Neural progenitor cell (in vitro differentiated cells): ENCODE results near the gene KCNIP1. TPM values are rescaled to one million over a fixed set of nuclear protein-coding genes. Genes with fewer than 3 reads are reported as not detected.

Experiments used
- DNase-seq: peaks from one replicate; pipeline ENCODE4 v3.0.0-alpha.2; 2016; ENCODE audit warnings: low spot score
- H2AFZ ChIP-seq: fragments of 200-600 bp; sonication (generic); replicated peaks from 2 replicates; pipeline ENCODE4 v1.6.1; 2016; ENCODE audit warnings: antibody characterized with exemption
- H3F3A ChIP-seq: fragments of 200-600 bp; sonication (generic); 2 replicates; pipeline ENCODE4 v1.6.1; 2016; ENCODE audit warnings: antibody characterized with exemption, low read depth
- H3K27ac ChIP-seq: fragments of 200-600 bp; sonication (generic); 2 replicates; pipeline ENCODE4 v1.5.1; 2016; ENCODE audit warnings: mild to moderate bottlenecking
- H3K27me3 ChIP-seq: fragments of 200-600 bp; sonication (generic); 2 replicates; pipeline ENCODE4 v1.6.1; 2016; ENCODE audit warnings: mild to moderate bottlenecking, moderate library complexity
- H3K36me3 ChIP-seq: fragments of 200-600 bp; sonication (generic); 2 replicates; pipeline ENCODE4 v1.5.1; 2016
- H3K4me1 ChIP-seq: fragments of 200-600 bp; sonication (generic); 2 replicates; pipeline ENCODE4 v1.6.1; 2016; ENCODE audit warnings: mixed run types
- H3K4me2 ChIP-seq: fragments of 200-600 bp; sonication (generic); 2 replicates; pipeline ENCODE4 v1.6.1; 2016
- H3K4me3 ChIP-seq: fragments of 200-600 bp; sonication (generic); 2 replicates; pipeline ENCODE4 v1.5.1; 2016
- H3K79me2 ChIP-seq: fragments of 200-600 bp; sonication (generic); 2 replicates; pipeline ENCODE4 v1.6.1; 2016; ENCODE audit warnings: low read depth
- H3K9ac ChIP-seq: fragments of 200-600 bp; sonication (generic); 2 replicates; pipeline ENCODE4 v1.6.1; 2016
- H3K9me3 ChIP-seq: fragments of 200-600 bp; sonication (generic); 2 replicates; pipeline ENCODE4 v1.5.1; 2016; ENCODE audit warnings: low read depth
- H4K20me1 ChIP-seq: fragments of 200-600 bp; sonication (generic); 2 replicates; pipeline ENCODE4 v1.6.1; 2016; ENCODE audit warnings: low read depth
- H3K27ac Mint-ChIP-seq: 3 replicates; pipeline ENCODE4 v1.8.0; 2021; ENCODE audit warnings: mixed read lengths
- H3K27me3 Mint-ChIP-seq: 2 replicates; pipeline ENCODE4 v1.8.0; 2022; ENCODE audit warnings: low read depth, mild to moderate bottlenecking, inconsistent platforms, moderate library complexity, mixed read lengths; ENCODE audit not compliant: insufficient read depth
- H3K36me3 Mint-ChIP-seq: 3 replicates; pipeline ENCODE4 v1.8.0; 2021; ENCODE audit warnings: mixed read lengths
- H3K4me1 Mint-ChIP-seq: 3 replicates; pipeline ENCODE4 v1.8.0; 2021; ENCODE audit warnings: mixed read lengths
- H3K4me3 Mint-ChIP-seq: 3 replicates; pipeline ENCODE4 v1.8.0; 2021; ENCODE audit warnings: mild to moderate bottlenecking, moderate library complexity, mixed read lengths
- H3K9me3 Mint-ChIP-seq: 3 replicates; pipeline ENCODE4 v1.8.0; 2020; ENCODE audit warnings: mixed read lengths
- EZH2 ChIP-seq: fragments of 200-600 bp; sonication (generic); IDR thresholded peaks from 2 replicates; pipeline ENCODE4 v1.6.1; 2017; ENCODE audit warnings: antibody characterized with exemption, mild to moderate bottlenecking, moderate library complexity
- EZH2phosphoT487 ChIP-seq: fragments of 200-600 bp; sonication (generic); IDR thresholded peaks from 2 replicates; pipeline ENCODE4 v1.6.1; 2017; ENCODE audit warnings: antibody characterized with exemption
- total RNA-seq: library from RNA; depleted of rRNA; stranded (reverse); fragments of >200 nt; gene quantifications from 2 replicates; pipeline ENCODE4 v1.2.3, GENCODE V29; 2015; ENCODE audit warnings: low replicate concordance
- TF ChIP-seq, protein P1 (sequence below): fragments of 200-600 bp; sonication (generic); IDR thresholded peaks from 2 replicates; pipeline ENCODE4 v1.5.1; 2017; ENCODE audit warnings: antibody characterized with exemption, mild to moderate bottlenecking

Gene KCNIP1
- total RNA-seq, 1 donor from 2014 or later, result 2.8 TPM

GRCh38 chr5:170585273-170585948, 81.6 kb downstream of the KCNIP1 start:
- Histone ChIP-seq H3K27me3 (no peaks in the 10 kb centered on the region), H3F3A (no peaks in the 10 kb centered on the region), H3K4me2 (no peak overlapping the region), H3K9ac (no peak overlapping the region), H3K79me2 (no peaks in the 10 kb centered on the region), H3K27ac (no peak overlapping the region), H4K20me1 (no peaks in the 10 kb centered on the region), H3K4me3 (no peak overlapping the region), H3K36me3 (no peaks in the 10 kb centered on the region), H2AFZ (no peak overlapping the region), H3K9me3 (no peaks in the 10 kb centered on the region), H3K4me1 (no peaks in the 10 kb centered on the region)
- H3K9me3 Mint-ChIP-seq, result peaks cover 2% of the 10 kb centered on the region
- H3K27ac Mint-ChIP-seq, result no peak overlapping the region
- peaks cover 5% of the 10 kb centered on the region for H3K27me3 Mint-ChIP-seq
- H3K36me3 Mint-ChIP-seq, result no peaks in the 10 kb centered on the region
- no peak for TF ChIP-seq EZH2phosphoT487
- TF ChIP-seq, protein P1, sequence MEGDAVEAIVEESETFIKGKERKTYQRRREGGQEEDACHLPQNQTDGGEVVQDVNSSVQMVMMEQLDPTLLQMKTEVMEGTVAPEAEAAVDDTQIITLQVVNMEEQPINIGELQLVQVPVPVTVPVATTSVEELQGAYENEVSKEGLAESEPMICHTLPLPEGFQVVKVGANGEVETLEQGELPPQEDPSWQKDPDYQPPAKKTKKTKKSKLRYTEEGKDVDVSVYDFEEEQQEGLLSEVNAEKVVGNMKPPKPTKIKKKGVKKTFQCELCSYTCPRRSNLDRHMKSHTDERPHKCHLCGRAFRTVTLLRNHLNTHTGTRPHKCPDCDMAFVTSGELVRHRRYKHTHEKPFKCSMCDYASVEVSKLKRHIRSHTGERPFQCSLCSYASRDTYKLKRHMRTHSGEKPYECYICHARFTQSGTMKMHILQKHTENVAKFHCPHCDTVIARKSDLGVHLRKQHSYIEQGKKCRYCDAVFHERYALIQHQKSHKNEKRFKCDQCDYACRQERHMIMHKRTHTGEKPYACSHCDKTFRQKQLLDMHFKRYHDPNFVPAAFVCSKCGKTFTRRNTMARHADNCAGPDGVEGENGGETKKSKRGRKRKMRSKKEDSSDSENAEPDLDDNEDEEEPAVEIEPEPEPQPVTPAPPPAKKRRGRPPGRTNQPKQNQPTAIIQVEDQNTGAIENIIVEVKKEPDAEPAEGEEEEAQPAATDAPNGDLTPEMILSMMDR, result no peak
- no peak for TF ChIP-seq EZH2
- H3K4me3 Mint-ChIP-seq, result no peak overlapping the region
- H3K4me1 Mint-ChIP-seq, result peaks cover 13% of the 10 kb centered on the region
- DNase-seq, result no peak

DNA sequence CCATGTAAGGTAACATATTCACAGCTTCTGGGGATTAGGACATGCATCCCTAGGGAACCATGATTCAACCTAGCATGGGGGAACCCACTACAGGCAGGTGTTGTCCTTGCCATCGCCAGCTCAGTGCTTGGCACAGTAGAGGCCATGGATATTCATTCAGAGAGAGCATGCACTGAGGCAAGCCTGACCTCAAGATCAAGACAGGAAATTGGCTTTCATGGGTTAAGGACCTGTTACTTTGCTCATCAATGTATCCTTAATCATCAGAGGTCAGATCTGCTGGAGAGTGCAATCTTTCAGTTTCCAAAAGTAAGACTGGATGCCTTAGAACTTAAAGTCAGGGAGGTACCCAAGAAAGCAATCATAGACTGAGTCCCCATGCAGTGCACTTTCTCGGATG, 84.0 kb downstream of the KCNIP1 start:
- Mint-ChIP-seq H3K4me1 (peaks cover 12% of the 10 kb centered on the region), H3K4me3 (no peak overlapping the region), H3K36me3 (no peaks in the 10 kb centered on the region), H3K27me3 (peaks cover 5% of the 10 kb centered on the region), H3K9me3 (peaks cover 2% of the 10 kb centered on the region), H3K27ac (no peak overlapping the region)
- TF ChIP-seq EZH2phosphoT487, result no peak
- TF ChIP-seq, protein P1, result no peak
- TF ChIP-seq EZH2, result no peak
- Histone ChIP-seq H3K27ac (no peak overlapping the region), H3K4me1 (no peaks in the 10 kb centered on the region), H3K4me3 (no peak overlapping the region), H2AFZ (no peak overlapping the region), H3K36me3 (no peaks in the 10 kb centered on the region), H3K9me3 (no peaks in the 10 kb centered on the region), H3K79me2 (no peaks in the 10 kb centered on the region), H4K20me1 (no peaks in the 10 kb centered on the region), H3F3A (no peaks in the 10 kb centered on the region), H3K27me3 (no peaks in the 10 kb centered on the region), H3K4me2 (no peak overlapping the region), H3K9ac (no peak overlapping the region)
- no peak for DNase-seq

GRCh38 chr5:170589643-170590042, 85.8 kb downstream of the KCNIP1 start:
- H3K79me2 ChIP-seq, result no peaks in the 10 kb centered on the region
- H4K20me1 ChIP-seq, result no peaks in the 10 kb centered on the region
- no peaks in the 10 kb centered on the region for H3K9me3 ChIP-seq
- no peak overlapping the region for H2AFZ ChIP-seq
- no peak for DNase-seq
- no peaks in the 10 kb centered on the region for H3K4me1 ChIP-seq
- H3K9ac ChIP-seq, result no peak overlapping the region
- no peaks in the 10 kb centered on the region for H3K27me3 ChIP-seq
- no peak overlapping the region for H3K27ac ChIP-seq
- no peaks in the 10 kb centered on the region for H3K36me3 Mint-ChIP-seq
- no peak overlapping the region for H3K27ac Mint-ChIP-seq
- H3K4me3 ChIP-seq, result no peak overlapping the region
- H3K27me3 Mint-ChIP-seq, result peaks cover 5% of the 10 kb centered on the region
- H3K4me3 Mint-ChIP-seq, result no peak overlapping the region
- H3K4me2 ChIP-seq, result no peak overlapping the region
- no peak for TF ChIP-seq EZH2phosphoT487
- no peak for TF ChIP-seq EZH2
- TF ChIP-seq, protein P1, result no peak
- H3K4me1 Mint-ChIP-seq, result peaks cover 6% of the 10 kb centered on the region
- no peaks in the 10 kb centered on the region for H3K36me3 ChIP-seq
- H3K9me3 Mint-ChIP-seq, result peaks cover 2% of the 10 kb centered on the region
- H3F3A ChIP-seq, result no peaks in the 10 kb centered on the region
